GM12878 (cell line): ENCODE measurements around the gene PDE11A. TPM values are rescaled to one million over a fixed set of nuclear protein-coding genes. Genes with fewer than 3 reads are reported as not detected.
A peak's percentile ranks its signal among the peaks of the same experiment; 100 is the strongest.

Source experiments
- ATAC-seq: fragments of 200-7000 bp; cut with Tn5 transposase; 3 replicates; pipeline ENCODE4 v1.9.1; 2020; ENCODE audit warnings: mild to moderate bottlenecking, moderate library complexity
- BruUV-seq: library from RNA; stranded (reverse); fragments of 400-500 nt; replicated peaks from 2 replicates; lab custom pipeline; 2021; lab: Mats Ljungman, UMichigan
- CTCF ChIA-PET: fragments of 300-600 bp; sonication (Branson Sonifier 250); formaldehyde crosslinking; extraction: SDS; loops from one replicate; lab custom pipeline; 2021; ENCODE audit warnings: inconsistent platforms; lab: Yijun Ruan, JAX
- POLR2A ChIA-PET: fragments of 350-600 bp; formaldehyde crosslinking; extraction: SDS; loops from one replicate; lab custom pipeline; 2021; ENCODE audit warnings: inconsistent platforms; lab: Charles Lee
- RAD21 ChIA-PET: fragments of 300-600 bp; sonication (Branson Sonifier 250); formaldehyde crosslinking; loops from one replicate; lab custom pipeline; 2023; ENCODE audit warnings: antibody characterized with exemption; ENCODE audit not compliant: unreplicated experiment; lab: Charles Lee
- SMC1A ChIA-PET: fragments of 300-600 bp; sonication (Branson Sonifier 250); formaldehyde crosslinking; loops from one replicate; lab custom pipeline; 2023; ENCODE audit not compliant: unreplicated experiment, uncharacterized antibody; lab: Charles Lee
- DNase-seq: peaks from one replicate; pipeline ENCODE4 v3.0.0-alpha.2; 2011; ENCODE audit warnings: low read depth, low spot score
- FAIRE-seq: peaks from 3 replicates; lab custom pipeline; 2011; peaks lifted over from hg19 to GRCh38; lab: Jason Lieb, UNC
- H2AFZ ChIP-seq: 2 replicates; pipeline ENCODE4 v1.6.0; 2011; ENCODE audit warnings: low read depth, low read length, control low read depth; ENCODE audit not compliant: control insufficient read depth
- H3K27ac ChIP-seq: 2 replicates; pipeline ENCODE4 v1.5.1; 2011; ENCODE audit warnings: control low read depth; ENCODE audit not compliant: control insufficient read depth, insufficient read depth
- H3K27me3 ChIP-seq, 2 experiments: replicated peaks in 1 of 2; 2 replicates each; pipeline versions ENCODE4 v1.6.0 to v1.6.1; 2011; ENCODE audit warnings: low read length in 1 of 2; ENCODE audit not compliant: control insufficient read depth in 2 of 2, insufficient read depth in 2 of 2
- H3K36me3 ChIP-seq, 2 experiments: 2 replicates each; pipeline ENCODE4 v1.5.1; 2011; ENCODE audit warnings: low read length in 1 of 2; ENCODE audit not compliant: control insufficient read depth in 2 of 2, insufficient read depth in 2 of 2
- H3K4me1 ChIP-seq: 2 replicates; pipeline ENCODE4 v1.6.1; 2011; ENCODE audit warnings: mild to moderate bottlenecking, low read length, moderate library complexity, mixed read lengths; ENCODE audit not compliant: control insufficient read depth, insufficient read depth
- H3K4me2 ChIP-seq: 2 replicates; pipeline ENCODE4 v1.6.0; 2011; ENCODE audit warnings: control low read depth; ENCODE audit not compliant: control insufficient read depth, insufficient read depth
- H3K4me3 ChIP-seq: fragments of 200-600 bp; sonication (generic); 2 replicates; pipeline ENCODE4 v1.5.1; 2016
- H3K79me2 ChIP-seq: 2 replicates; pipeline ENCODE4 v1.6.0; 2011; ENCODE audit warnings: low read length; ENCODE audit not compliant: control insufficient read depth, insufficient read depth
- H3K9ac ChIP-seq: 2 replicates; pipeline ENCODE4 v1.8.0; 2011; ENCODE audit warnings: low read length, control low read depth, mixed read lengths; ENCODE audit not compliant: control insufficient read depth, insufficient read depth
- H3K9me3 ChIP-seq: replicated peaks from 3 replicates; pipeline ENCODE4 v1.5.1; 2011; ENCODE audit warnings: mild to moderate bottlenecking, low read length; ENCODE audit not compliant: control insufficient read depth, insufficient read depth
- H4K20me1 ChIP-seq: 2 replicates; pipeline ENCODE4 v1.6.0; 2011; ENCODE audit not compliant: control insufficient read depth, insufficient read depth
- CHD4 ChIP-seq: fragments of 200-600 bp; sonication (generic); IDR thresholded peaks from 2 replicates; pipeline ENCODE4 v1.6.1; 2016; ENCODE audit warnings: mild to moderate bottlenecking
- CREM ChIP-seq: IDR thresholded peaks from 2 replicates; pipeline ENCODE4 v1.6.1; 2014; ENCODE audit warnings: antibody characterized with exemption, low read depth
- SUZ12 ChIP-seq: fragments of 200-600 bp; sonication (generic); IDR thresholded peaks from one replicate; pipeline ENCODE4 v1.6.1; 2018; ENCODE audit warnings: antibody characterized with exemption, mild to moderate bottlenecking; ENCODE audit not compliant: unreplicated experiment
- TBL1XR1 ChIP-seq: IDR thresholded peaks from 2 replicates; pipeline ENCODE4 v1.6.1; 2012; ENCODE audit warnings: low read depth, low read length, improper control_type of control experiment
- YBX1 ChIP-seq: fragments of 450-650 bp; IDR thresholded peaks from 2 replicates; pipeline ENCODE4 v1.6.1; 2016; ENCODE audit warnings: antibody characterized with exemption
- WGBS: methylation state at CpG from one replicate; pipeline ENCODE4 v1.1.6; 2016; ENCODE audit warnings: low lambda C conversion rate; ENCODE audit not compliant: insufficient replicate concordance, insufficient coverage; ENCODE audit errors: missing lambda C conversion rate; 5-methylcytosine and 5-hydroxymethylcytosine counted together
- in situ Hi-C: fragments of 300-500 bp; cut with MboI; formaldehyde crosslinking; loops from 9 replicates; pipeline ENCODE4 v1.14.3; 2018; ENCODE audit warnings: mixed read lengths
- intact Hi-C: fragments of 100-400 bp; cut with micrococcal nuclease; formaldehyde crosslinking; loops from one replicate; pipeline ENCODE4 v1.14.2; 2022; ENCODE audit not compliant: unreplicated experiment
- polyA plus RNA-seq, 11 experiments: library from polyadenylated mRNA; depleted of rRNA in 4 of 11; unstranded in 6 of 11; stranded (reverse) in 5 of 11; fragments of >200 nt; fragmentation: Nextera tagmentation in 4 of 11; fragmentation: Illumina TruSeq in 1 of 11; extraction: Ambion mirVana in 4 of 11; extraction: Trizol in 1 of 11; gene quantifications; 1 replicate in 1 of 11; 2 replicates in 10 of 11; pipeline versions ENCODE4 v1.2.1 to v1.2.3, GENCODE V29; 2011 to 2016; ENCODE audit warnings: inconsistent platforms in 2 of 11, missing spikeins in 2 of 11, low read depth in 1 of 11
- total RNA-seq, 4 experiments: library from RNA; depleted of rRNA in 3 of 4; stranded (reverse); fragments of >200 nt in 3 of 4; fragmentation: Illumina TruSeq in 1 of 4; extraction: Trizol in 1 of 4; gene quantifications; 2 replicates each; pipeline versions ENCODE4 v1.2.1 to v1.2.3, GENCODE V29; 2013 to 2021
- TF ChIP-seq, protein P1 (sequence below): IDR thresholded peaks from 2 replicates; pipeline ENCODE4 v1.6.1; 2012; ENCODE audit warnings: low read depth, low read length, improper control_type of control experiment
- TF ChIP-seq, protein P2 (sequence below): fragments of 450-650 bp; conservative IDR thresholded peaks from 2 replicates; pipeline ENCODE4 v1.6.1; 2017; ENCODE audit warnings: mild to moderate bottlenecking, moderate library complexity
- TF ChIP-seq, protein P3 (sequence below): IDR thresholded peaks from 2 replicates; pipeline ENCODE4 v1.6.1; 2012; ENCODE audit warnings: improper control_type of control experiment, low read depth, low read length; ENCODE audit not compliant: insufficient replicate concordance
- TF ChIP-seq, protein P4 (sequence below): fragments of 450-650 bp; IDR thresholded peaks from 2 replicates; pipeline ENCODE4 v1.6.1; 2016; ENCODE audit warnings: mild to moderate bottlenecking
- TF ChIP-seq, protein P5 (sequence below): fragments of 450-650 bp; IDR thresholded peaks from 2 replicates; pipeline ENCODE4 v1.6.1; 2014; ENCODE audit warnings: mild to moderate bottlenecking

PDE11A gene
- total and polyA plus RNA-seq, 10 of the 15 experiments (the other 5 are each of a cell fraction or from before 2014, with no cell fraction given): 0.01 to 0.17 (median 0.06) TPM; not detected in 5

DNA sequence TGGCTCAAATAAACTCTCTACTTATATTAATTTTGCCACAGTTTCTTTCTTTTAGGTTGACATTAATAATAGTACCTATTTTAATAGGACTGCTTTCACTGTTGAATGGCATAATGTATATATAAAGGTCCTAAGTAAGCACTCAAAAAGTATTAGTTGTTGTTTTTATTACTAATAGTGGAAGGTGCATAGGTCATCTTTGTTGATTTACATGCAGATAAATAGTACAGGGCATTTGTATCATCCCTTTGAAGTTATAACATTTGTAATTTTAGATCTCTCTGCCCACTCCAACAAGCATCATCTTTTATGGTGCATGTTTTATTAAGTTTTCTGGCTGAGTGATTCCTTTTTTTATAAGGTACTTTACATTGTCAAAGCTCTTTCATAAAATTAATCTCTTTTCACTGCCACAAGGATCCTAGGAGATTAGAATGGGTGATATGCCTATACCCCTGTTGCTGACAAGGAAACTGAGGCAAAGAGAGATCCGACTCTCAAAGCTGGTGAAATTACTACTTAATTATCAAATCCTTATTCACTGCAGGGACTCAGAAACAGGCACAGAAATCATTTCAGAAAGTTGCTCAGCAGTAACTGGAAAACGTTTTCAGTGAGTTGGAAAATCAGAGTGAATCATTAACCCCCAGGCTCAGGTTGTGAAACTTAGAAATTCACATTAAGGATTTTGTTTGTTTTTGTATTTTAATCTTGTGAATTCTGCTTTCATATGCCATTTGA is 380.4 kb downstream of the PDE11A start (continued):
- TF ChIP-seq, protein P1, sequence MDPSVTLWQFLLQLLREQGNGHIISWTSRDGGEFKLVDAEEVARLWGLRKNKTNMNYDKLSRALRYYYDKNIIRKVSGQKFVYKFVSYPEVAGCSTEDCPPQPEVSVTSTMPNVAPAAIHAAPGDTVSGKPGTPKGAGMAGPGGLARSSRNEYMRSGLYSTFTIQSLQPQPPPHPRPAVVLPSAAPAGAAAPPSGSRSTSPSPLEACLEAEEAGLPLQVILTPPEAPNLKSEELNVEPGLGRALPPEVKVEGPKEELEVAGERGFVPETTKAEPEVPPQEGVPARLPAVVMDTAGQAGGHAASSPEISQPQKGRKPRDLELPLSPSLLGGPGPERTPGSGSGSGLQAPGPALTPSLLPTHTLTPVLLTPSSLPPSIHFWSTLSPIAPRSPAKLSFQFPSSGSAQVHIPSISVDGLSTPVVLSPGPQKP: no peak
- TF ChIP-seq, protein P2, sequence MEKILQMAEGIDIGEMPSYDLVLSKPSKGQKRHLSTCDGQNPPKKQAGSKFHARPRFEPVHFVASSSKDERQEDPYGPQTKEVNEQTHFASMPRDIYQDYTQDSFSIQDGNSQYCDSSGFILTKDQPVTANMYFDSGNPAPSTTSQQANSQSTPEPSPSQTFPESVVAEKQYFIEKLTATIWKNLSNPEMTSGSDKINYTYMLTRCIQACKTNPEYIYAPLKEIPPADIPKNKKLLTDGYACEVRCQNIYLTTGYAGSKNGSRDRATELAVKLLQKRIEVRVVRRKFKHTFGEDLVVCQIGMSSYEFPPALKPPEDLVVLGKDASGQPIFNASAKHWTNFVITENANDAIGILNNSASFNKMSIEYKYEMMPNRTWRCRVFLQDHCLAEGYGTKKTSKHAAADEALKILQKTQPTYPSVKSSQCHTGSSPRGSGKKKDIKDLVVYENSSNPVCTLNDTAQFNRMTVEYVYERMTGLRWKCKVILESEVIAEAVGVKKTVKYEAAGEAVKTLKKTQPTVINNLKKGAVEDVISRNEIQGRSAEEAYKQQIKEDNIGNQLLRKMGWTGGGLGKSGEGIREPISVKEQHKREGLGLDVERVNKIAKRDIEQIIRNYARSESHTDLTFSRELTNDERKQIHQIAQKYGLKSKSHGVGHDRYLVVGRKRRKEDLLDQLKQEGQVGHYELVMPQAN: no peak

DNA sequence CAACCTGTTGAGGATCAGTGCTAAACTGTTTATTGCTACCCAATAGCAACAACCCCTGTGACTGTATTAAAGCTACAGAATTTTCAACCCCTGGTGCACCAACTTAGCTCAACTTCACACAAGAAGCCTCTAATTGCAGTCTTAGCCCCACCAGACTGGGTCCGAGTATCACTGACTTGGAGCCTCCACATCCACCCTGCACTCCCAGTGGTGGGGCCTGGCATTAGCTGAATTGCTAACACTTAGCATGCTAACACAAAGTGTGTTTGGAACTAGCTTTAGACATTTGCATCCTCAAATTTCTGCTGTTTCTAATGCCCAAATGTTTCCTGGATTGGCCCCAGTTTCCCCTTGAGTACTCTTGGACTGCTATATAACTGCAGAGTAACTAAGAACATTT is 381.4 kb downstream of the PDE11A start:
- H3K27ac ChIP-seq: no peak overlapping the region
- H3K9me3 ChIP-seq: no peaks in the 10 kb centered on the region
- no peak for DNase-seq
- intact Hi-C loops (no loop called here), in situ Hi-C loops (no loop called here)
- no peaks in the 10 kb centered on the region for H4K20me1 ChIP-seq
- no peak overlapping the region for H3K4me2 ChIP-seq
- FAIRE-seq: no peak
- peak; percentile 44; the same call in 1 of the 3 replicates for ATAC-seq
- no peak overlapping the region for H3K4me3 ChIP-seq
- 6% methylated on average over 1 of the region's 1 CpG for WGBS
- H3K4me1 ChIP-seq: no peaks in the 10 kb centered on the region
- no TSS peak for BruUV-seq
- ChIA-PET POLR2A (no interaction called here), RAD21 (no interaction called here), CTCF (interaction anchor here (1.4 kb wide), 1 partner anchor 12 kb away, joined by 4 read pairs; no protein-coding TSS in a partner anchor), SMC1A (interaction anchor here (1.3 to 1.4 kb wide), 2 partner anchors 10 to 39 kb away, joined by 3 to 5 read pairs; no protein-coding TSS in a partner anchor)
- H3K36me3 ChIP-seq: no peaks in the 10 kb centered on the region
- H3K79me2 ChIP-seq: no peaks in the 10 kb centered on the region
- no peak overlapping the region for H2AFZ ChIP-seq
- H3K27me3 ChIP-seq: no peaks in the 10 kb centered on the region
- H3K9ac ChIP-seq: no peak overlapping the region
- TF ChIP-seq SUZ12: no peak
- no peak for TF ChIP-seq CHD4
- no peak for TF ChIP-seq YBX1
- TF ChIP-seq CREM: no peak
- TF ChIP-seq, protein P3, sequence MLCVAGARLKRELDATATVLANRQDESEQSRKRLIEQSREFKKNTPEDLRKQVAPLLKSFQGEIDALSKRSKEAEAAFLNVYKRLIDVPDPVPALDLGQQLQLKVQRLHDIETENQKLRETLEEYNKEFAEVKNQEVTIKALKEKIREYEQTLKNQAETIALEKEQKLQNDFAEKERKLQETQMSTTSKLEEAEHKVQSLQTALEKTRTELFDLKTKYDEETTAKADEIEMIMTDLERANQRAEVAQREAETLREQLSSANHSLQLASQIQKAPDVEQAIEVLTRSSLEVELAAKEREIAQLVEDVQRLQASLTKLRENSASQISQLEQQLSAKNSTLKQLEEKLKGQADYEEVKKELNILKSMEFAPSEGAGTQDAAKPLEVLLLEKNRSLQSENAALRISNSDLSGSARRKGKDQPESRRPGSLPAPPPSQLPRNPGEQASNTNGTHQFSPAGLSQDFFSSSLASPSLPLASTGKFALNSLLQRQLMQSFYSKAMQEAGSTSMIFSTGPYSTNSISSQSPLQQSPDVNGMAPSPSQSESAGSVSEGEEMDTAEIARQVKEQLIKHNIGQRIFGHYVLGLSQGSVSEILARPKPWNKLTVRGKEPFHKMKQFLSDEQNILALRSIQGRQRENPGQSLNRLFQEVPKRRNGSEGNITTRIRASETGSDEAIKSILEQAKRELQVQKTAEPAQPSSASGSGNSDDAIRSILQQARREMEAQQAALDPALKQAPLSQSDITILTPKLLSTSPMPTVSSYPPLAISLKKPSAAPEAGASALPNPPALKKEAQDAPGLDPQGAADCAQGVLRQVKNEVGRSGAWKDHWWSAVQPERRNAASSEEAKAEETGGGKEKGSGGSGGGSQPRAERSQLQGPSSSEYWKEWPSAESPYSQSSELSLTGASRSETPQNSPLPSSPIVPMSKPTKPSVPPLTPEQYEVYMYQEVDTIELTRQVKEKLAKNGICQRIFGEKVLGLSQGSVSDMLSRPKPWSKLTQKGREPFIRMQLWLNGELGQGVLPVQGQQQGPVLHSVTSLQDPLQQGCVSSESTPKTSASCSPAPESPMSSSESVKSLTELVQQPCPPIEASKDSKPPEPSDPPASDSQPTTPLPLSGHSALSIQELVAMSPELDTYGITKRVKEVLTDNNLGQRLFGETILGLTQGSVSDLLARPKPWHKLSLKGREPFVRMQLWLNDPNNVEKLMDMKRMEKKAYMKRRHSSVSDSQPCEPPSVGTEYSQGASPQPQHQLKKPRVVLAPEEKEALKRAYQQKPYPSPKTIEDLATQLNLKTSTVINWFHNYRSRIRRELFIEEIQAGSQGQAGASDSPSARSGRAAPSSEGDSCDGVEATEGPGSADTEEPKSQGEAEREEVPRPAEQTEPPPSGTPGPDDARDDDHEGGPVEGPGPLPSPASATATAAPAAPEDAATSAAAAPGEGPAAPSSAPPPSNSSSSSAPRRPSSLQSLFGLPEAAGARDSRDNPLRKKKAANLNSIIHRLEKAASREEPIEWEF: no peak
- TF ChIP-seq TBL1XR1: no peak
- TF ChIP-seq, protein P4, sequence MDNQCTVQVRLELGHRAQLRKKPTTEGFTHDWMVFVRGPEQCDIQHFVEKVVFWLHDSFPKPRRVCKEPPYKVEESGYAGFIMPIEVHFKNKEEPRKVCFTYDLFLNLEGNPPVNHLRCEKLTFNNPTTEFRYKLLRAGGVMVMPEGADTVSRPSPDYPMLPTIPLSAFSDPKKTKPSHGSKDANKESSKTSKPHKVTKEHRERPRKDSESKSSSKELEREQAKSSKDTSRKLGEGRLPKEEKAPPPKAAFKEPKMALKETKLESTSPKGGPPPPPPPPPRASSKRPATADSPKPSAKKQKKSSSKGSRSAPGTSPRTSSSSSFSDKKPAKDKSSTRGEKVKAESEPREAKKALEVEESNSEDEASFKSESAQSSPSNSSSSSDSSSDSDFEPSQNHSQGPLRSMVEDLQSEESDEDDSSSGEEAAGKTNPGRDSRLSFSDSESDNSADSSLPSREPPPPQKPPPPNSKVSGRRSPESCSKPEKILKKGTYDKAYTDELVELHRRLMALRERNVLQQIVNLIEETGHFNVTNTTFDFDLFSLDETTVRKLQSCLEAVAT: no peak
- TF ChIP-seq, protein P5, sequence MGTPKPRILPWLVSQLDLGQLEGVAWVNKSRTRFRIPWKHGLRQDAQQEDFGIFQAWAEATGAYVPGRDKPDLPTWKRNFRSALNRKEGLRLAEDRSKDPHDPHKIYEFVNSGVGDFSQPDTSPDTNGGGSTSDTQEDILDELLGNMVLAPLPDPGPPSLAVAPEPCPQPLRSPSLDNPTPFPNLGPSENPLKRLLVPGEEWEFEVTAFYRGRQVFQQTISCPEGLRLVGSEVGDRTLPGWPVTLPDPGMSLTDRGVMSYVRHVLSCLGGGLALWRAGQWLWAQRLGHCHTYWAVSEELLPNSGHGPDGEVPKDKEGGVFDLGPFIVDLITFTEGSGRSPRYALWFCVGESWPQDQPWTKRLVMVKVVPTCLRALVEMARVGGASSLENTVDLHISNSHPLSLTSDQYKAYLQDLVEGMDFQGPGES: no peak
